ENCODE data around the gene BDNF. TPM values are rescaled to one million over a fixed set of nuclear protein-coding genes. Genes with fewer than 3 reads are reported as not detected.

Gene BDNF
- total RNA-seq, 2 donors from 2014 or later, result 0.33 TPM; not detected in 1

DNA sequence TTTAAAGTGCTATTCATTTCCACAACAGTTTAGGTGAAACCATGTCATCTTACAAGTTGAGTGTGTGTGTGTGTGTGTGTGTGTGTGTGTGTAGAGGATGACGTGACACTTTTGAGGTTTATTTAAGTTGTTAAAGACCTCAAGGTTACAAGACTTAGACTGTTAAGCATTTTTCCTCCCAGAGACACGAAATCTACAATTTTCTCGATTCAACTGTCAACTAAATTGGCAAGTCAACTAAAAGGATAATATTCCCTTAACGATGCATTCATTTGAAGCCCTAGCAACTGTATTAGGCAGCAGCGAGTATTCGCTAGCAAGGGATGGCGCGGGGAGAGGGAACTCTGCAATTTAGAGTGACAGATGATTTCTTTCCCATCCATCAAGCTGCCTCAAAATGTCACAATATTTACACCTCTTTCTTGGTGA lies 17.6 kb upstream of the BDNF start:
- Histone ChIP-seq H3K4me1 (ENCODE audit: control insufficient read depth, insufficient read depth, low read length) (peaks cover 4% of the 10 kb centered on the region), H3K4me3 (ENCODE audit: low read length) (peak overlapping the region; percentile 90), H3K9ac (ENCODE audit: extremely low read depth, low read length, poor library complexity, severe bottlenecking) (no peak overlapping the region), H3K36me3 (ENCODE audit: control insufficient read depth, insufficient read depth, low read length) (no peaks in the 10 kb centered on the region), H3K27ac (ENCODE audit: low read depth, low read length) (peak overlapping the region; percentile 61), H3K27me3 (ENCODE audit: control insufficient read depth, insufficient read depth, low read length, poor library complexity, severe bottlenecking) (peaks cover 80% of the 10 kb centered on the region), H3K9me3 (ENCODE audit: control insufficient read depth, low read length) (no peaks in the 10 kb centered on the region)
- peak overlapping the region; percentile 18 for H3K27ac Mint-ChIP-seq
- H3K36me3 Mint-ChIP-seq (ENCODE audit: low read depth), result no peaks in the 10 kb centered on the region
- H3K4me1 Mint-ChIP-seq, result peaks cover 12% of the 10 kb centered on the region
- peak overlapping the region; percentile 65 for H3K4me3 Mint-ChIP-seq
- 0 to 3% methylated on average over 2 to 8 of the region's 8 CpGs for WGBS, 2 experiments (ENCODE audit: insufficient coverage in 1 of 2, insufficient read length in 1 of 2)
- no peak for DNase-seq
- no peaks in the 10 kb centered on the region for H3K9me3 Mint-ChIP-seq
- peaks cover 89% of the 10 kb centered on the region for H3K27me3 Mint-ChIP-seq (ENCODE audit: insufficient read depth)
- TF ChIP-seq, protein P1, sequence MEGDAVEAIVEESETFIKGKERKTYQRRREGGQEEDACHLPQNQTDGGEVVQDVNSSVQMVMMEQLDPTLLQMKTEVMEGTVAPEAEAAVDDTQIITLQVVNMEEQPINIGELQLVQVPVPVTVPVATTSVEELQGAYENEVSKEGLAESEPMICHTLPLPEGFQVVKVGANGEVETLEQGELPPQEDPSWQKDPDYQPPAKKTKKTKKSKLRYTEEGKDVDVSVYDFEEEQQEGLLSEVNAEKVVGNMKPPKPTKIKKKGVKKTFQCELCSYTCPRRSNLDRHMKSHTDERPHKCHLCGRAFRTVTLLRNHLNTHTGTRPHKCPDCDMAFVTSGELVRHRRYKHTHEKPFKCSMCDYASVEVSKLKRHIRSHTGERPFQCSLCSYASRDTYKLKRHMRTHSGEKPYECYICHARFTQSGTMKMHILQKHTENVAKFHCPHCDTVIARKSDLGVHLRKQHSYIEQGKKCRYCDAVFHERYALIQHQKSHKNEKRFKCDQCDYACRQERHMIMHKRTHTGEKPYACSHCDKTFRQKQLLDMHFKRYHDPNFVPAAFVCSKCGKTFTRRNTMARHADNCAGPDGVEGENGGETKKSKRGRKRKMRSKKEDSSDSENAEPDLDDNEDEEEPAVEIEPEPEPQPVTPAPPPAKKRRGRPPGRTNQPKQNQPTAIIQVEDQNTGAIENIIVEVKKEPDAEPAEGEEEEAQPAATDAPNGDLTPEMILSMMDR (conservative IDR thresholded peaks at IDR 0.05), result no peak

DNA sequence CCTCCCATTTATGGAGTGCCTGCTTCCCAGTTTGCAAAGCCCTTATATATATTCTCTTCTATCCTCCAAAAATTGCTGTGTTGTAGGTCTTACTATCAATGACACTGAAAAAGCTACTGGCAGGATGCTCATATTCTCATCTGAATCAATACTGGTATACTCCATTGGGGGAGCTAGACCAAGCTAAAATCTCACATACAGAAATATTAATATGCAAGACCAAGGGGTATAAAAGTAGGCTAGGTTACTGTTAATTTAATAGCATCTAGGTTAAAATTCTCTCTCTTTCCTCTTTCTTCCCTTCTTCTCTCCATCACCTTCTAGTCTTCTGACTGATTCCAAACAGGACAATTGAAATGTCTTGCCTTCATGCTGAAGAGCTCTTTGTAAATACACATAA lies 17.1 kb upstream of the BDNF start:
- TF ChIP-seq, protein P1 (conservative IDR thresholded peaks at IDR 0.05), result peak; percentile 32
- Histone ChIP-seq H3K9ac (ENCODE audit: extremely low read depth, low read length, poor library complexity, severe bottlenecking) (no peak overlapping the region), H3K4me3 (ENCODE audit: low read length) (peak overlapping the region; percentile 90), H3K36me3 (ENCODE audit: control insufficient read depth, insufficient read depth, low read length) (no peaks in the 10 kb centered on the region), H3K27me3 (ENCODE audit: control insufficient read depth, insufficient read depth, low read length, poor library complexity, severe bottlenecking) (peaks cover 76% of the 10 kb centered on the region), H3K27ac (ENCODE audit: low read depth, low read length) (no peak overlapping the region), H3K4me1 (ENCODE audit: control insufficient read depth, insufficient read depth, low read length) (peaks cover 4% of the 10 kb centered on the region), H3K9me3 (ENCODE audit: control insufficient read depth, low read length) (no peaks in the 10 kb centered on the region)
- Mint-ChIP-seq H3K27me3 (ENCODE audit: insufficient read depth) (peaks cover 89% of the 10 kb centered on the region), H3K27ac (no peak overlapping the region), H3K4me3 (peak overlapping the region; percentile 65), H3K9me3 (no peaks in the 10 kb centered on the region), H3K4me1 (peaks cover 12% of the 10 kb centered on the region), H3K36me3 (ENCODE audit: low read depth) (no peaks in the 10 kb centered on the region)
- no peak for DNase-seq

DNA sequence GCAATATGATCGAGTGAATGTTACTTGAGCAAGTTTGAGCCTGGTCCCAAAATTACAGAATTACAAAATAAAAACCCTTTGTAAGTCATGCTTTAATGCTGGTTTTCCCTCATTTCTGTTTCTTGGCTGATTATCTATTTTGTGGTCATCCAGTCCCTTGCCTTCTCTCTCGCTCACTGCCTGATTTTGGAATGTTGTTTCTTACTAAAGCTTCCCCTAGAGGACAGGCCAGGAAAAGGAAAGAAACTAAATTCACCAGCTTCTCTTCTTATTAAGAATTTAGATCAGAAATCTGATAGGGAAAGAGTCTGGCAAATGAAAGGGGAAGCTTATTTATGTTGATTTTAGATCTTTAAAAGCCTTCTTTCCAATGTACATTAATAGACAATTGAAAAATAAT lies 16.6 kb upstream of the BDNF start:
- Mint-ChIP-seq H3K4me1 (peaks cover 9% of the 10 kb centered on the region), H3K36me3 (ENCODE audit: low read depth) (no peaks in the 10 kb centered on the region), H3K9me3 (no peaks in the 10 kb centered on the region), H3K27ac (no peak overlapping the region), H3K4me3 (no peak overlapping the region), H3K27me3 (ENCODE audit: insufficient read depth) (peaks cover 84% of the 10 kb centered on the region)
- Histone ChIP-seq H3K9ac (ENCODE audit: extremely low read depth, low read length, poor library complexity, severe bottlenecking) (no peak overlapping the region), H3K27ac (ENCODE audit: low read depth, low read length) (no peak overlapping the region), H3K4me3 (ENCODE audit: low read length) (no peak overlapping the region), H3K4me1 (ENCODE audit: control insufficient read depth, insufficient read depth, low read length) (peaks cover 3% of the 10 kb centered on the region), H3K9me3 (ENCODE audit: control insufficient read depth, low read length) (no peaks in the 10 kb centered on the region), H3K36me3 (ENCODE audit: control insufficient read depth, insufficient read depth, low read length) (no peaks in the 10 kb centered on the region), H3K27me3 (ENCODE audit: control insufficient read depth, insufficient read depth, low read length, poor library complexity, severe bottlenecking) (peaks cover 72% of the 10 kb centered on the region)
- WGBS, 2 experiments (ENCODE audit: insufficient coverage in 1 of 2, insufficient read length in 1 of 2), result 73 to 88% methylated on average over 1 to 2 of the region's 2 CpGs
- no peak for DNase-seq
- TF ChIP-seq, protein P1 (conservative IDR thresholded peaks at IDR 0.05), result peak; percentile 60
